HG03469 (cell line): ENCODE data around the gene THBS2.
"Not testable (repeated sequence)": the region's sequence is repeated elsewhere in the genome, so short reads cannot be mapped to it uniquely, and the experiment has no call there.

Experiments
- ATAC-seq: cut with Tn5 transposase; IDR thresholded peaks from one replicate; pipeline ENCODE4 v1.9.1; 2021; ENCODE audit warnings: mild to moderate bottlenecking, moderate library complexity, moderate number of reproducible peaks; ENCODE audit not compliant: unreplicated experiment

THBS2 gene

DNA sequence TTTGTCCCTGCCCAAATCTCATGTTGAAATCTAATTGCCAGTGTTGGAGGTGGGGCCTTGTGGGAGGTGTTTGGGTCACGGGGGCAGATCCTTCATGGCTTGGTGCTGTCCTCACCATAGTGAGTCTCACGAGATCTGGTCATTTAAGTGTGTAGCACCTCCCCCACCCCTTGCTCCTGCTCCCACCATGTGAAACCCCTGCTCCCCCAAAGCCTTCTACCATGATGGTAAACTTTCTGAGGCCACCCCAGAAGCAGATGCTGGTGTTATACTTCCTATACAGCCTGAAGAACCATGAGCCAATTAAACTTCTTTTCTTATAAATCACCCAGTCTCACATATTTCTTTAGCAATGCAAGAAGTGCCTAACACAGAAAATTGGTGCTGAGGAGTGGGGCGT lies 19.9 kb upstream of the THBS2 start:
- no peak for ATAC-seq

DNA sequence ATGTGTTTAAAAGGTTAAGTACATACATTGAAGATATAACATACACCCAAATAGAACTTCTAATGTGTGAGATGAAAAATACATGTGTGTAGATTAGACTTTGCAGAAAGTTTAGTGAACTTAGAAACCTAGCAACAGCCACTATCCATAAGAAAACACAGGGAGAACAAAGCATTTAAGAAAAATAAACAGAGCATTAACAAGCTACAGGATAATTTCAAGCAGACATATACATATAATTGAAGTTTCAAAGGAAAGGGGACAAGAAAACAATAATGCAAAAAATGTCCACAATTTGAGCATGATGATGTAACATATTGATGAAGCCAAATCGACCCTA lies 18.2 kb upstream of the THBS2 start:
- ATAC-seq, result no peak

DNA sequence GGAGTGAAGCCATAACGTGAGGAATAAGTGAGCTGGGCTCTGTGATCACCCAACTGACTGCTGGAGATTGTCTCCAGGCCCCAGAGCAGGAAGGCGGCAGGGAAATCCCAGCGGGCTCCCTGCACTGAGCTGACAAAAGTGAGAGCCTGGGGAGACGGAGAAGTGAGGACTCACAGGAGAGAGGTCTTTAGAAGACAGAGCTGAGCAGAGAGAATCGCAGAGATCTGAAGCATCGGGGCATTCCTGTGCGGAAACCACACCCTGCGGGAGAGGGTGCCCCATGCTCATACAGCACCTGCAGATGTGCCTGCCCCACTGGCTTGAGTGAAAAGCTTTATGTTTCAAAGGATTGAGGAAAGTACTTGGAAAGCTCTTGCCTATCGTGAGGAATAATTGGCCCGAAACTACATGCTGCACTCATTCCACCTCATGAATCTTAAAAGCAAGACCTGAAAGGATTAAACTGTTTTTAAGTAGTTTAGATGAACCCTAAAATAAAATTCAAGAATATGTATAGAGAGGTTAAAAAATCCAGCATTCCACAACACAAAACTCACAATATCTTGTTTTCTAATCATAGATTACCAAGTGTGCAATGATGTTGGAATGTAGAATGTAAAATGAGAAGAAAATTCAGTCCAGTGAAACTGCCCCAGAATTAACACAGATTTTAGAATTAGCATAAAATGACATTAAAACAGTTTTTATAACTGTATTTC lies 17.7 kb upstream of the THBS2 start:
- no peak for ATAC-seq

DNA sequence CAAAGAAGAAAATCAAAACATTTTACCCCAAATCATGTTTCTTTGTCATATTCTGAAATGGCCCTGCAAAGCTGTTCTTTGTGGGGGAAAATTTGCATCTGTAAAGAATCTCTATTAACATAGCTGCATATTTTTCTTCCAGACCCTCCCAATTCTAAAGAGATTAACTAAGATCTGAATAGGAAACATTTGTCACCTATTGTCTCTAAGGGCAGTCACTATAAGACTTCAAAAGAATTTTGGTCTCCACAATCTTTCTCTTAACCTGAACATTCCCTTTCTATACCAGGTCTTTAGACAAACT lies 16.4 kb upstream of the THBS2 start:
- not testable (repeated sequence) for ATAC-seq

DNA sequence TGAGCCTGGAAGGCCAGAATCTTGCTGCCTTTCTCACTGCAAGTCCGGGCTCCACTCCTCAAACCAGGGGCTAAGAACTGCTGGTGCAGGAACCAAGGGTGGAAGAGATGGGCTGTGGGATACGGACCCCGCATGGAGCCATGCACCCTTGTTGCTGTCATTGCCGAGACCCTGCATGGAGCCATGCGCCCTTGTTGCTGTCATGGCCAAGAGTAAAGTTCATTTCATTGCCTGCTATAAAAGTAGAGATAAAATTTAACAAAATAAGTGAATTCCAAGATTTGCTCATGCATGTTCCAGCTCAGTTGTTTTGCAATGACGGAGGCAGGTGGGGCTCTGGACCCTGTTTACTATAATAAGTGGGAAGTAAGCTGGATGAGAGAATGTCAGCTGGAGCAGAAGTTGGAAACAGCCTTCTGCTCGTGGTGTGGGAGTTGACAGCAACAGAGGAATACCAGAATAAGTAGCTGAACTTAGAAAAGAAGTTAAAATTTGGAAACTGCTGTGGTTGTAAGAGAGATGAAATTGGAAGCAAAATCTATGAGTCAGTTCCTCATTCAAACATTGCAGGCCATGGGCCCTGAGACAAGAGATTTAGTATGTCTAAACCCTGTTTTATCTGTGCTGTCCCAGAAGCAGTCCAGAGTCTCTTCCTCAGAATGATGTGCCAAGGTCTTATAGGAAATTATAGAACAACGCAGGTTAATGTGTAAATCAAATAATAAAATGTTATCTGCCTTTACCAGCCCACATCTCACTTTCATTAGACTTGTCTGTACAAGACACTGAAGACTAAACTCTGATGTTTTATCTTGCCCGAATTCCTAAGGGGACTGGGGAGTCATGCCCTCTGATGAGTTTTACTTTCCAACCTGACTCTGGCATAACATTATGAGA lies 15.8 kb upstream of the THBS2 start:
- no peak for ATAC-seq

DNA sequence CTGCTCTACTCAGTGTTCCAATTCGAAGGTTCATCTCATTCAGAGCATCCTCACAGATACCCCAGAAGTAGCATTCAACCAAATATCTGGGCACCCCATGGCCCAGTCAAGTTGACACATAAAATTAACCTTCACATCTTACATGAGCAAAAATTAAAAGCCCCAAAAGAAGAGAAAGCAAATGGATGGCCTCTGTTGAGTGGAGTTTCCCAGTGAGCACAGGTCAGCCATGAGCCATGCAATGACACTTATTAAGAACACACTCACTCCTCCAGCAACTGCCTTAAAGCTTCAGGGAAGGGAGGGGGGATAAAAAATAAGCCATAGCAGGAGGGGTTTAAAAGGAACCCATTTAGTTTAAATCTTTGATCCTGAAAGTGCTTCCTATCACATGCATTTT lies 14.6 kb upstream of the THBS2 start:
- no peak for ATAC-seq

DNA sequence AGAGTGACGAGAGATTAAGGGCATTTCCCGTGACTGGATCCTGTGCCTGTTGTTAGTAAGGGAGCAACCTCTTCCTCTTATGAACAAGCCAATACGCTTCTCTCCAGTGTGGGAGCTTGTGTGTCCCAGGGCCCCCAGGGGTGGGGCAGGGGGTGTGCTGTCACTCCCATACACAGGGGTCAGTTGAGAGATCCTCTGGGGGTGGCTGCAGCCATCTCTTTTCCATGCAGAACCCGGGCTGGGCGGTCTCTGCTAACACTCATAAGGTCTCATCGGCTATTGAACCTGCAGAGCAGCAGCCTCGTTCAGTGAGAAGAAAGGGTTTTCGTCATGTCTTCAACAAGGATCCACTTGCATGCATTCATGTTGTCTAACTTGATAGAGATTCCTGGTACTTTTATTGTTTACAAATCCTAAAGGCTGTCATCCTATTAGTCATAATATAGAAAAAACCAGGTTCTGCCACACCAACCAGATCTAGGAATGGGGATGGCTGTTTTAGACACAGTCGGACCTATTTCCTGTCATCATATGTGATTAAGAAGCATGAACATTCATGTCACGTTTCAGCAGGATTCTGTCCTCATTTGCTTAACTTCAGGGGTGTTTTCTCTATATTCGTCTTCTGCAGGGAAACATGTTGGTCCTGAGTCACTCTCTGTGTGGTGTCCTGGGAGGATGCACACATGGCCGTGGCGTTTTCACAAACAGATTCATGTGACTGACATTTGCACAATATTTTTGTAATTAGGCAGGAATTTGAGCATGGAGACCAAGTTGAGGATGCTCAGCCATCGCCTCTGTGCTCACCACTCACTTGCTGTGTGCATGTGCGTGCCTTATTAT lies 13.3 kb upstream of the THBS2 start:
- ATAC-seq, result no peak

DNA sequence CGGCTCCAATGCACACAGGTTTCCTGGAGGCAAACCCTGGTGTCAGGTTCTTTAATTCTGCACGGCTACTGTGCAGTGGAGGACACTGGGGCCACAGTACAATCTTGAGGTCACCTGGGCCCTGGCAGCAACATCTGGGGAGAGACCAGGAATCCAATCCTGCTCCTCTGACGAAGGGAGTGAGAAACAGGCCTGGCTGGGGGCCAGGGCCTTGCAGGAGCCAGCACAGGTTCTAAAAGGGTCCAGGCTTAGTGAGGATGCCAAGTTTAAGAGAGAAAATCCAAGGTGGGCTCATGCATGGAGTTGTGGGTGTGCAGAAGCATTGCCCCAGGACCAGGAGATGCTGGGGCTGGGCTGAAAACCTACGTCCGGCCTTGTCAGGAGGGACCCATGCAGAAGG lies 12.6 kb upstream of the THBS2 start:
- no peak for ATAC-seq

DNA sequence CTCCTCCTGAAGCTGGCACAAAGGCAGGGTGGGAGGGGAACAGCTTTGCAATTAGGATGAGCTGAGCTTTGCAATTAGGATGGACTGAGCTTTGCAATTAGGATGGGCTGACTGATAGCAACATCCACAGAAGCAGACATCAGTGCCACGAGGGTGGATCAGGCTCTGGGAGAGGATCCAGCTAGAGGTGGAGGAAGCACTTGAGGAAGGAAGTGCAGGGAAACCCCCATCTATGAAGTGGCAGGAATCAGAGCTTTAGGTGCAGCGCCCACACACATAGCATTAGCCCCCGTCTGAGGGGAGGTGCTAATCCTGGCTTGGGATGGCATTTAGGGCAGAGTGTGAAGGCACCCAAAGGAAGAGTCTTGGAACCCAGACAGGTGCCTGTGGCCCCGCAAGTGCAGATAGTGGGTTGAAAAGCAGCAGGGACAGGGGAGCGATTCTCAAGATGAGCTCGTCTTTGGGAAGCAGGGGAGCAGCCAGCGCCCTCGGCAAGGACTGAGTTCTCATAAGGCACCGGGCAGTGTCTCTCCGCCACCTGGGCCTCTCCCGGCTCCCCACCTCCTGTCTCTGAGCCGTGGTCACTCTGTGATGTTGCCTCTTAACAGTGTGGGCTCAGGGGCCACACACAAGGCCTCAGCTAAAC lies 12.0 kb upstream of the THBS2 start:
- no peak for ATAC-seq

DNA sequence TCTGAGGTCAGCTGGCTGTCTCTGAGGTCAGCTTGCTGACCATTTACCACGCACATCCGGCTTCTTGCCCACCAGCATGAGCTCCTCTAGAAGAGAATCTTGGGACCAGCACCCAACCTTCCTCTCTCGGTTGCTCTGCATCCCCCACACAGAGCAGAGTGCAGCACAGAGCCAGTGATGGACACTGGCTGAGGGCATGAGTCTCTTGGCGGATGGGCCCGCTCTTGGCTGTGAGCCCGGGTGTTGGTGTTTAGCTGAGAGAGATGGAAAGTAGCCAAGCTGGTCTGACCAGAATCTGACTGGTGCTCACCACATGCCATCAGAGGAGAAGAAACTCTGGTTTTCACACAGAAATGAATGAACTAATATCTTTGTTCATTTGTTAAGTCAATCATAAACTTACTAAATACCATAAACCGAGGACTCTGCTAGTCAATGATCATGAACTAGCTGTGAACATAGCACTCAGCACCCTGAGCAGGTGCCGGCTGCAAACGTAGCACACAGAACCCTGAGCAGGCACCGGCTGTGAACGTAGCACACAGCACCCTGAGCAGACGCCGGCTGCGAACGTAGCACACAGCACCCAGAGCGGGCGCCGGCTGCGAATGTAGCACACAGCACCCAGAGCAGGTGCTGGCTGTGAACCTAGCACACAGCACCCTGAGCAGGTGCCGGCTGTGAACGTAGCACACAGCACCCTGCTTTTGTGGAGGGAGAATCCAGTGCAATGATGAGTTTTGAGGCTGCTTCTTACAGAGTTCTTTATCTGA lies 10.4 kb upstream of the THBS2 start:
- ATAC-seq, result no peak

DNA sequence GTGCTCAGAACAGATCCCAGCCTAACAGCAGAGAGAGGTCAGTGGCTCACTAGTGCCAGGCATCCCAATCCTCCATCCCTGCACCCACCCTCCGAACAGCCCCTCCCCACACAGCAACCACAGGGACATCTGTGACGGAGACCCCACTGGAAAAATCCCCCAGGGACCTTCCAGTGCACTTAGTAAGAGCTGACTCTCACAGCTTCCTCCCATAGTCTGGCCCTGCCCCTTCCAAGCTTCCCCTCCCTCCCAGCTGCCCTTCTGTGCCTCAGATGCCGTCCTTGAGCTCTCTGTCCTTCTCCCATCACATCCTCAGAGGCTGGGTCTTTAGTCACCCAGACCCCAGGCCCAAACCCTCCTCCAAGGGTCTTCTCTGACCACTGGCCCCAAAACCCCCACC lies 9.7 kb upstream of the THBS2 start:
- no peak for ATAC-seq

DNA sequence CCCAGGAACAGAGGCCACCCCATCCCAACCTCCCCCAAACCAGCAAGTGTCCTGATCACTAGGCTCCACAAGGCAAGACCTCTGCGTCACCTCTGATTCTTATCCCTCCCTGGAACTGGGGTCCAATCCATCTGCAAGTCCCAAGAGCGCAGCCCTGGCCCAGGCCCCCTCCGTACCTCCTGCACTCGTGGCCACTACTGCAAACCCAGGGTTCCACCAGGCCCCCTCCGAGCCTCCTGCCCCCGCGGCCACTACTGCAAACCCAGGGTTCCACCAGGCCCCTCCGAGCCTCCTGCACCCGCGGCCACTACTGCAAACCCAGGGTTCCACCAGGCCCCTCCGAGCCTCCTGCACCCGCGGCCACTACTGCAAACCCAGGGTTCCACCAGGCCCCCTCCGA lies 9.0 kb upstream of the THBS2 start:
- ATAC-seq, result not testable (repeated sequence)

DNA sequence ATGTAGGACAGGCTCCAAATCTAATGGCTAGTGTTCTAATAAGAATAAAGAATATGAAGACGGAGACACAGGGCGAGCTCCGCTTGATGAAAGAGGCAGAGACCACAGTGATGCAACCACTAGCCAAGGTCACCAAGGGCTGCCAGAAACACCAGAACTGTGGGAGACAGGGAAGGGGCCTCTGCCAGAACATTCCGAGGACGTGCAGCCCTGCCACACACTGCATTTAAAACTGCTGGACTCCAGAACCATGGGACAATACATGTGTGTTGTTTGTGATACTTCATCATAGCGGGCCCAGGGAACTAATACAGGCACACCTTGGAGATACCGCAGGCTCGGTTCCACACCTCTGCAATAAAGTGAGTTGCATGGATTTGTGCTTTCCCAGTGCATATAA lies 2.9 kb upstream of the THBS2 start:
- no peak for ATAC-seq

DNA sequence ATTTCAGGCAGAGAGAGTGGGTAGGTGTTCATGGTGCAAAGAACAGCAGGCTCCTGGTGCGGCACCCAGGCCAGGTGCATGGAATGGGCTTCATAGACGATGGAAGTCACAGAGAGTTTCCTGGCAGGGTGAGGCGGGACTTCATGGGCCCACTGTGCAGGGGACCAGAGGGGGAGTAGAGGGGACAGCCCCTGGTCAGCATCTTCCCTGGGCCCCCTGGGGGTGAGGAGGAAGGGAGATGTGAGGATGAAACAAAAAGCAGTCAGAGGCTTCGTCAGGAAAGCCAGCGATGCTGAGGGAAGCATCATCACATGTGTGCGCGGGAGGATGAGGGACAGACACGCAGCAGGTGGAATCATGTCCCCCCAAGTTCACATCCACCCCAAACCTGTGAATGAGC lies 2.4 kb upstream of the THBS2 start:
- ATAC-seq, result no peak

DNA sequence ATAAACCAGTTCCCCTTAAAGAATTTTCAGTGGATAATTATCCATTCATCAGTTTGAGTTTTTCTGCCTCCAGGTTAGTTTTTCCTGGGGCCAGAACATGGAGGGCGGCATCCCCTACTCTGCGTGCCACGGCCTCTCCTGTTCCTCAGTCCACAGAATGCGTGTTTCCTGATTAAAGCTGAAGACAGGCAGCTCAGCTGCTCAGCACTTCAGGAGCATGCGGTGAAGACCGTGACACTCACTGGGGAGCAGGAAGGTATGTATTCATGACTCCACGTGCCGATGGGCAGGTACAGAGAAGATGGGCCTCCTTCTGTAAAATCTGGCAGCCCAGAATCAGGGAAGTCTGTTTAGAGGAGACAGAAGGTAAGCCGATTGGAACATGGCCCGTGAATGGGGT lies 2.0 kb upstream of the THBS2 start:
- ATAC-seq, result no peak

DNA sequence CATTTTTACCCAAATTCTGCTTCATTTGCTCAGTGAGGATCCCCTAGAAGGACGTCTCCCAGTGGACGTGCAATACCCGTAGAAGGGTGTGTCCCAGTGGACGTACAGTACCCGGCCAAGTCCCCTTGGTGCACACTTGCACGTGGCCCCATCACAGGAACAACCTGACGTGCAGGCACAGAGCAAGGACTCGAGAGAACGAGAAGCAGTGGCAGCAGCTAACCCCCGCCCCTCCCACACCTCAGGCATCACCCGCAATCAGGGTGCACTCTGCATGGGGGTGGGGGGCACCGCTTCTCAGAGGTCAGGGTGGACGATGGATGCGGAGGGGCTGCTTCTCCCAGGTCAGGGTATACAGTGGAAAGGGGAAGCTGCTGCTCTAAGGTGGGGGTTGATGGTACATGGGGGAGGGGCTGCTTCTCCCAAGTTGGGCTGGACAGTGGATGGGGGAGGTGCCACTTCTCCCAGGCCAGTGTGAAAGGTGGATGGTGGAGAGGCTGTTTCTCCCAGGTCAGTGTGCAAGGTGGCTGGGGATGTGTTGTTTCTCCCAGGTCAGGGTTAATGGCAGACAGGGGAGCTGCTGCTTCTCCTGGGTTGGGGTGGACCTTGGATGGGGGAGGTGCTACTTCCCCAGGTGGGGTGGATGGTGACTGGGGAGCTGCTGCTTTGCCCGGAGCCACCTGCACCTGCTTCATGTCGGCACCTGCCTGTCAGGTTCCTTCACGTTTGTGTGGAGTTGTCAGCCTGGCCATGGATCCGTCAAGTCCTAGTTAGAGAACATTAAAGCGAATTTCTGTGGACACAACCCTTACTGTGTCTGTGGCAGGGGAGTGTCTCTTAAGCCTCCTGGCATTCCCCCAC lies 1.0 kb upstream of the THBS2 start:
- no peak for ATAC-seq

DNA sequence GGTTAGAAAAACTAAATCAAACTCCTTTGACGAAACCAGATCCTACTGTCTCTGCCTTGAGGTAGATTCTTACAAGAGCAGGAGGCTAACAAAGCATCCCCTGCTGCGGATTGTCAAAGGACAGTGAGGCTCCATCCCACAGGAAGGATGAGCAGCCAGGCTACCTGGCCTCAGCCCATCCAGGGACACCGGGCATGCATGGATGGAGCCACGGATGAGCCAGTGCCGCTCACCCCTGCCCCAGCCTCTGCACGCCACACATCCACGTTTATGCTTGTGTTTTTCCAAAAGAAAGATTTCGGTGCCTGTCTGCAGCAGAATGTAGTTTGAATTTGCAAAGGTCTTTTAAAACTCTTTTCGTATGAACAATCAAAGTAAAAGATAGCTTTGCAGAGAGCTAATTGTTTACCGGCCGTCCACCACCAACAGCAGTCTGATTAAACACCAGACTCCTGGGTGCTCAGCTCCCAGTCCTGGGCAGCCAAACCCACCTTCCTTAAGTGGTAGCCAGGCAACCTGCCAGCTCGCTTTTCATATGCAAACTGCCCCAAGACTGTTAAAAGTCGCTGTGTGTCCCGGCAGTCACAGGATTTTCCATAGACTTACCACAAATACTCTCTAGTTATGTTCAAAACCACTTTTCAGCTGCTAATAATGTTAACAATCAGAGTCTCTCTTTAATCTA lies 999 bp downstream of the THBS2 start:
- no peak for ATAC-seq

DNA sequence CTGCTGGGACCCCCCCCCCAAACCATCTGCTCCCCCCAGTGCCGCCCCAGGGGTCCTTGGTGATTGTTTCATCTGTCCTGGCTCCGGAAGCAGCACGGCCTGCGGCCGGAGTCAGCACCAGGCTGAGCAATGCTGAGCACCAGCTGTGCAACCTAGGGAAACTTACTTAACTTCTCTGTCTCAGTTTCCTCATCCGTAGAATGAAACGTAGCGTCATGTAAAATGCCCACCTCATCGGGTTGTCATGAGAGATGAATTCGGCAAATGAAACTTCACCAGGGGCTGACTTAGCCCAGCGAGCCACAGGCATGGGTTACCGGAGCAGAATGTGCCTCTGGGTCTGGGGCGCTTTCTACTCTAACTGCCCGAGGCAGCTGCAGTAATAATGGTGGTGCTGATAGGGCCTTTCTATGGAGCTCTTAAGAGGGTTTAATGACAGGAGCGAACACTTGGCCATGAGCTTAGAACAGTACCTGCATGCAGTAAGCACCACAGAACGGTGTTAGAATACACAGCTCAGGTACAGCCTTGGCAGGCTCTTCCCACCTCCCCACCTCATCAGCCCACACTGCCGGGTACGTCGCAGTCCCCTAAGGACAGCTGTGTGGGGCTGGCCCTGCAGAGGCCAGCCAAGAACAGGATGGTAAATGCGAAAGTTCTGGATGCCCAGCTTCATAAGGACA lies 1.7 kb downstream of the THBS2 start:
- no peak for ATAC-seq
